ENCODE results near the gene C16orf86.

C16orf86 gene

DNA sequence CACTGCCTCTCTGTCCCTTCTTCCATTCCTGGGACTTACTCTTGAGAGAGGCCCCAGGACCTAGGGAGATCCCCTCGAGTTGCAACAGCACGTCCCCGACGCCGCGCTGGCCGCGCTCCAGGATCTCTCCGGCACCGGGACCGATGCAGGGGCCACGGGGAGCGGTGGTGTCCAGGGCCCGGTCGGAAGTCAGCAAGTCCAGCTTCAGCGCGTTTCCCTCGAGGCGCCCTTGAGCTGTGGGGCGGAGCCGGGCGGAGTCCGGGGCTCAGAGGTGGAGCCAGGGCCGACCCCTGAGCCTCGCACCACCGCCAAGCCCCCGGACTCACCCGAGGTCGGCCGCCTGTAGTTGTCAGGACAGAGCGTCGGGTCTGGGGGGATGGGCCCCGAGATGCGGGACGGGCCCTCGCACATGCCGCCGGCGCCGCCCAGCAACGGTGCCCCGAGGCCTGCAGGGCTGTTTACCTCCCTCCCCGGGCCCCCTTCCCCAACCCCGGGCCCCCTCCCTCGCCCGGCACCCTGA, 522 bp upstream of the C16orf86 start:
- in situ Hi-C loops (cut with MboI; ENCODE audit: low sequenced_read_pairs), result no loop called here

- in situ Hi-C loops (cut with MboI; ENCODE audit: low sequenced_read_pairs), result no loop called here
Observed at GRCh38 chr16:67667453-67667816, 821 bp downstream of the C16orf86 start.

- in situ Hi-C loops (cut with MboI; ENCODE audit: low sequenced_read_pairs), result no loop called here
Observed at GRCh38 chr16:67667817-67668494, 1.3 kb downstream of the C16orf86 start.

DNA sequence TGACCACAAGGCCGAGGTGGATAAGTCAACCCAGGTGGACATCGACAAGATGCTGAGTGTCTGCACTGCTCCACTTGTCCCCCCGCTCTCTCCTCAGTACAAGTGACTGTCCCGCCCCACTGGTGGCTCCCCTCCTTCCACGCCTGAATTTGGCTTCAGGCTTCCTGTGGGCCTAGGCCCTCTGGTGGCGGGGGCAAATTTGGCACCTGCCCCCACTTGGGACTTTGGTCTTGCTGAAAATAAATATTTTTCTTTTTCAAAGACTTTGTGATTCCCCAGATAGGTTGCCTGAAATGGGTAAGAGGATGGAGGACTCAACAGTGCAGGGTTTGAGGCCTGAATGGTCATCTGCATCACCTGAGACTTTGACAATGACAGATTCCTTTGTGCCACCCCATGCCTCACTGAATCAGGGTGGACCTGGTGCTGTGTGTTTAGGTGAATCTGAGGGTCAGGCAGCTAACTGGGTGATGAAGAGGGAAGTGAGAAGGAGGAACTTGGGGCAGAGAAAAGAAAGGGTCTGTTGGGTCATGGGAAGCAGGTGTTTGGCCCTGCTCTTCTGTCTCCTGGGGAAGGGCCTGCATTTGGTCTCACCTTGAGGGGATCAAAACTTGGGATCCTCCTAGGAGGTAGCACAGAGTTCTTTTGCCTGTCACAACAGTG, 2.0 kb downstream of the C16orf86 start:
- in situ Hi-C loops (cut with MboI; ENCODE audit: low sequenced_read_pairs), result no loop called here

DNA sequence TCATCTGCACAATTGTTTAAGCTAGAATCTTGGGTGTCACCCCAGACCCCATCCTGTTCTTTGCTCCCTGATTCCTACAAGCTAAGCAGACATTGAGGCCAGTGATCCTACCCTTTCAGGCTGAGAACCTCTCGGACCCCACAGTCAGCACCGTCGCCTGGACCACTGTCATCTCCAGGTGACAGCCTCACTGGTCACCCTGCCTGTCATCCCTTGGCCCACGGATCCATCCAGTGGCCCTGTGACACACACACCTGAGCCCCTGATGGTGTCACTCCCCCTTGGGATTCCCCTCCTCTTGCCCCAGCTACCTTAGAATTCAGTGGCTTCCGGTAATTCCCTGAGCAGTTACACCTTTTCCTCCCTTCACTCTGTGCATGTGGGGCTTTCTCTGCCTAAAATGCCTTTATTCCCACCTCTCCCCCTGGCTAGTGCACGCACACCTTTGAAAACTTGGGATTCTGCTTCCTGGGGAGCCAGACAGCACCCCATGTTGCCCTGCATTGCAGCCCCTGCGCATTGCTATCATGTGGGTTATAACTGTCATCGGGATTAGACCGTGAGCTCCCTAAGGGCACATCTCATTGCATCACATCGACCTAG, 3.0 kb downstream of the C16orf86 start:
- in situ Hi-C loops (cut with MboI; ENCODE audit: low sequenced_read_pairs), result no loop called here

DNA sequence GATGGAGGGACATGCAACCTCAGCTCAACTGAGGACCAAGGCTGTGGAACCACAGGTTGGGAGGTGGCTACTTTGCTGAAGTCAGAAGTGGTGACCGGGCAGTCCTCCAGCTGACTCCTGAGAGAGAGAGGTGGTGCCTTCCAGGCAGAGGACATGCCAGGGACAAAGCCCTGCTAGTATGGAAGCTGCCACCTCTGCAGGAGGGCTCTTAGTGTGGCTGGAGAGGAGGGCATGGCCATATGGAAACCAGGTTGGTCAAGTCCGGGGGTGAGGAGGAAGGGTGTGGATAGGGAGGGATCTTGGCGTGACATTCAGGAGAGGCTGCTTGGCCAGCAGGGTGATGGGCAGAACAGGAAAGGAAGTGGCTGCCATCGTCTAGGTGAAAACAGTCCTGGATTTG, 5.7 kb downstream of the C16orf86 start:
- in situ Hi-C loops (cut with MboI; ENCODE audit: low sequenced_read_pairs), result no loop called here

GRCh38 chr16:67672739-67673662, 6.4 kb downstream of the C16orf86 start:
- in situ Hi-C loops (cut with MboI; ENCODE audit: low sequenced_read_pairs), result no loop called here

DNA sequence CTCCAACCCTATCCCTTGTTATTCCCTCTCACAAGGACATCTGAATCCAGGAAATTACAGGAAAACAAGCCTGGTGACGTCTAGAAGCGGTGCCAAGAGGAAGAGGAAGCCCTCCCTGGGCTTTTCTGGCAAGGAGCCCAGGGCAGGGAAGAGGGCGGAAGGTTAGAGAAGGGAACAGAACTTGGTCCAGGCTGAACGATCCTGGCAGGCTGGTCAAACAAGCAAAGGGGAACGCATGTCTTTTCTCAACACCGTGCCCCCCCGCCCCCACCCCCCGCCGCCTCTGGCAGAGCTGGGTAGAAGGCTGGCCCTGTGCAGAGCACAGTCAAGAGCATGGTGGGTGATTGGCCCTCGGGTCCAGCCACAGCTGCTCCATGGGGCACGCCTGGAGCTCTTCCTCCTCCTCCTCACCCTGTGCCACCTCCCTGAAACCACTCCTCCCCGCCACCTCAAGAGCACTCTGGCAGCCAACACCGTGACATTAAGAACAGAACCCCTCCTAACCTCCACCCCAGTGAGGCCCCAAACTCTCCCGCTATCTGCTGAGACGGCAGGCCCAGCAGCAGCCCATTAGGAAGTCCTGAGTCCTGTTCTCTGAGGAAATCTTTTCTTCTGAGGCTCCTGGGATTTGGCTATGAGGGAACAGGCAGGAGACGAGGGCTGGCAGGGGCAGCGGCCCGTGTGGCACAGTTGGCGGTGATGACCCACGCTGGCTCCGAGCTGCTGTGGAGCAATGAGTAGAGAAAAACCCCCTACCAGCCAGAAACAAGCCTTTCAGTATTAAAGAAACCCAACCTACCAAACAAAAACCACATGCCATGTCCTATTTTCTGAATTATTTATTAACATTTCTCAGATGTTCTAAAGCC, 7.3 kb downstream of the C16orf86 start:
- in situ Hi-C loops (cut with MboI; ENCODE audit: low sequenced_read_pairs), result no loop called here

GRCh38 chr16:67674851-67675578, 8.4 kb downstream of the C16orf86 start:
- in situ Hi-C loops (cut with MboI; ENCODE audit: low sequenced_read_pairs), result no loop called here

GRCh38 chr16:67675579-67675935, 8.9 kb downstream of the C16orf86 start:
- in situ Hi-C loops (cut with MboI; ENCODE audit: low sequenced_read_pairs), result no loop called here

DNA sequence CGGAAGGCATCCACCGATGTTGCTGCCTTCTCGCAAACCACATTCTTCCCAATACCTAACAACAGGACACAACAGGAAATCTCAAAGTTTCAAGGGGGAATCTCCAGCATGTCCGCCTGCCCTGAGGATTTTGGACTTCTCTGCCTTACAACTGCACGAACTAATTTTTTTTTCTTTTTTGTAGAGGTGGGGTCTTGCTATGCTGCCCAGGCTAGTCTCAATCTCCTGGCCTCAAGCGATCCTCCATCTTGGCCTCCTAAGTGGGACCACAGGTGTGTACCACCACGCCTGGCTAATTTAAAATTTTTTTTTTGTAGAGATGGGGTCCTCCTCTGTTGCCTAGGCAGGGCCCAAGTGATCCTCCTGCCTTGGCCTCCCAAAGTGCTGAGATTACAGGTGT, 9.4 kb downstream of the C16orf86 start:
- in situ Hi-C loops (cut with MboI; ENCODE audit: low sequenced_read_pairs), result no loop called here

GRCh38 chr16:67676516-67676915, 9.9 kb downstream of the C16orf86 start:
- in situ Hi-C loops (cut with MboI; ENCODE audit: low sequenced_read_pairs), result no loop called here

- in situ Hi-C loops (cut with MboI; ENCODE audit: low sequenced_read_pairs), result no loop called here
Observed at GRCh38 chr16:67676939-67677338, 10.3 kb downstream of the C16orf86 start.

DNA sequence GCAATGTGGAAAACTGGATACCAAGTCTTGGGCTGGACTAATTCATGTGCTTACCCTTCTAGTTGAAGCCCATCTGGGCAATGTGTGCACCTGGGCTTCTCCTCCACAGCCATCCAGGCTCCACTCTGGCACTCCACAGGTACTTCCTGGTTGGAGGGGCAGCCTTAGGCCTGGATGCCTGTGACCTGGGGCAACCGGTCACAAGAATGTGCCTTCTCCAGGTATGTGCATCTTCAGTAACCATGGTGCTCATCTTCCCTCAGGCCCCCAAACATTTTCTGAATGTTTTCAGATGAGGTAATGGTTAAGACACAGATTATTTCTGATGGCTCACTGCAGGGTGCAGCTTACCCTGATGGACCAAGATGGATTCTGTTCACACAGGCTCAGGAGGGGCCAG, 11.1 kb downstream of the C16orf86 start:
- in situ Hi-C loops (cut with MboI; ENCODE audit: low sequenced_read_pairs), result no loop called here

GRCh38 chr16:67678354-67679023, 11.9 kb downstream of the C16orf86 start:
- in situ Hi-C loops (cut with MboI; ENCODE audit: low sequenced_read_pairs), result no loop called here

DNA sequence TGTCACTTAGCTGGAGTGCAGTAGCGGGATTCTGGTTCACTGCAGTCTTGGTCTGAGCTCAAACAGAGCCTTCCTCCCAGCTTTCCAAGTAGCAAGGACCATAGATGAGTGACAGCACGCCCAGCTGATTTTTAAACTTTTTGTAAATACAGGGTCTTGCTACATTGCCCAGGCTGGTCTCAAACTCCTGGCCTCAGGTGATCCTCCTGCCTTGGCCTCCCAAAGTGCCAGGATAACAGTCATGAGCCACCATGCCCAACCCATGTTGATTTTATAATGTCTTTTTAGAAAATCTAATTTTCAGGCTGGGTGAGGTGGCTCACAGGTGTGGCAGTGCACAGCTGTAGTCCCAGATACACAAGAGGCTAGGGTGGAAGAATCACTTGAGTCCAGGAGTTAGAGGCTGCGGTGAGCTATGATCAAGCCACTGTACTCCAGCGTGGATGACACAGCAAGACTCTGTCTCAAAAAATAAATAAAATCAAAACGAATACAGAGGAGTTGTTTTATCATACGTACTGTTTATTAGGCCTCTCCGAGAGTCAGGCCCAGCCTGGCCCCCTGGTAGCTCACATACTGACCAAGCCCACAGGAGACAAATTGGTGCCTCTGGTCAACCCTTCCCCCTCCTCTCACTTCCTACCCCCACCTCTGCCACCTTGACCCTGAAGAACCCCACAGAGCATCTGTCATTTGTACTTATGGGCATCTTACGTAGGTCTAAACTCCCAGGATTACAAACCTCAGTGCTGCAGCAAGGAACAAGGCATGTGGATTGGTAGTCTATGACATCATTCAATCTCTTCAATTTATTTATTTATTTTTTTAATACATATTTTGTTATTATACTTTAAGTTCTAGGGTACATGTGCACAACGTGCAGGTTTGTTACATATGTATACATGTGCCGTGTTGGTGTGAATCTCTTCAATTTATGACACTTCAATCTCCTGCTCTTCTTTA, 13.6 kb downstream of the C16orf86 start:
- in situ Hi-C loops (cut with MboI; ENCODE audit: low sequenced_read_pairs), result no loop called here

DNA sequence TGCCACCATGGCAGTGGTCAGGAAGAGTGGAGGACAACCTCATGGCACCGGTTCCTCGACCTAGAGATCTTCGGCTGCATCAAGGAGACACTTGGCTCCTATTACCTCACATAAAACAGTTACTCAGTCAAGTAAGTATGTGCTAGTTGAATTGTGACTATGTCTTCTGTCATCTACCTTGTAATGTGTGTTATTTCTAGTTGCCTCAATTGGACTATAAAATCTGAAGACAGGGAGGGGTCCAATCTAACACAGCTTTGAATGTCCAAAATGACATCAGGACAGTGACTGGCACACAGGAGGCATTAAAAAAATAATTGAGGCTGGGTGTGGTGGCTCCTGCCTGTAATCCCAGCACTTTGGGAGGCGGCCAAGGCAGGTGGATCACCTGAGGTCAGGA, 17.2 kb downstream of the C16orf86 start:
- in situ Hi-C loops (cut with MboI; ENCODE audit: low sequenced_read_pairs), result no loop called here
